ENCODE measurements around the gene CHST6.

DNA sequence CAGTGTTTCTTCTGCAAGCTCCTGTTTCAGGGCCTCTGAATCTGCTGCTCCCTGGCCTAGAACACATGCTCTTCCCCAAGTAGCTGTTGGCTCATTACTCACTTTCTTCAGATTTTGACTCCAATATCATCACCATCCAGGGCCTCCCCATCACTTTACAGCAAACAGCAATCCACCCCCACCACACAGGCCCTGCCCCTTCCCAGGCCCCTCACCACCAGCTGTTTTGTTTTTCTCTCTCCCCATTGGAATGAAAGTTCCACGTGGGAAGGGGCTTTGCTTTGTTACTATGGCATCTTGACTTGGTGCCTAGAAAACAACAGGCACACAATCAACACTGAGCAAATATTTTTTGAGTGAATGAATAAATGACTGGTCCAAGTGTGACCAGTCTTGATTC is 34.8 kb downstream of the CHST6 start:
- TF ChIP-seq, protein P1, sequence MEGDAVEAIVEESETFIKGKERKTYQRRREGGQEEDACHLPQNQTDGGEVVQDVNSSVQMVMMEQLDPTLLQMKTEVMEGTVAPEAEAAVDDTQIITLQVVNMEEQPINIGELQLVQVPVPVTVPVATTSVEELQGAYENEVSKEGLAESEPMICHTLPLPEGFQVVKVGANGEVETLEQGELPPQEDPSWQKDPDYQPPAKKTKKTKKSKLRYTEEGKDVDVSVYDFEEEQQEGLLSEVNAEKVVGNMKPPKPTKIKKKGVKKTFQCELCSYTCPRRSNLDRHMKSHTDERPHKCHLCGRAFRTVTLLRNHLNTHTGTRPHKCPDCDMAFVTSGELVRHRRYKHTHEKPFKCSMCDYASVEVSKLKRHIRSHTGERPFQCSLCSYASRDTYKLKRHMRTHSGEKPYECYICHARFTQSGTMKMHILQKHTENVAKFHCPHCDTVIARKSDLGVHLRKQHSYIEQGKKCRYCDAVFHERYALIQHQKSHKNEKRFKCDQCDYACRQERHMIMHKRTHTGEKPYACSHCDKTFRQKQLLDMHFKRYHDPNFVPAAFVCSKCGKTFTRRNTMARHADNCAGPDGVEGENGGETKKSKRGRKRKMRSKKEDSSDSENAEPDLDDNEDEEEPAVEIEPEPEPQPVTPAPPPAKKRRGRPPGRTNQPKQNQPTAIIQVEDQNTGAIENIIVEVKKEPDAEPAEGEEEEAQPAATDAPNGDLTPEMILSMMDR (IDR thresholded peaks at IDR 0.05 in 4 of 5, conservative IDR thresholded peaks at IDR 0.05 in 1 of 5) = no peak
- no peak for TF ChIP-seq POLR2A (IDR thresholded peaks at IDR 0.05)
